Mesenchymal stem cell (in vitro differentiated cells and primary cell): ENCODE results near the gene TRIO.

Experiments
- DNase-seq: peaks from one replicate; pipeline ENCODE4 v3.0.0-alpha.2; 2013
- H2AFZ ChIP-seq: one replicate; pipeline ENCODE4 v1.6.1; 2013; ENCODE audit warnings: low read depth, mild to moderate bottlenecking, control low read depth, inconsistent platforms, low read length, moderate library complexity
- H2AK5ac ChIP-seq: 2 replicates; pipeline ENCODE4 v1.6.1; 2013; ENCODE audit warnings: low read length, moderate library complexity, mild to moderate bottlenecking, inconsistent platforms; ENCODE audit not compliant: severe bottlenecking
- H2BK120ac ChIP-seq: one replicate; pipeline ENCODE4 v1.6.1; 2013; ENCODE audit warnings: low read depth, mild to moderate bottlenecking, inconsistent platforms, low read length, moderate library complexity
- H2BK12ac ChIP-seq, 2 experiments: one replicate each; pipeline ENCODE4 v1.6.1; 2013; ENCODE audit warnings: inconsistent platforms in 2 of 2, low read length in 2 of 2, mild to moderate bottlenecking in 2 of 2, moderate library complexity in 2 of 2, control low read depth in 1 of 2
- H2BK15ac ChIP-seq: one replicate; pipeline ENCODE4 v1.6.1; 2013; ENCODE audit warnings: mild to moderate bottlenecking, low read depth, inconsistent platforms; ENCODE audit not compliant: poor library complexity, severe bottlenecking
- H2BK5ac ChIP-seq: 2 replicates; pipeline ENCODE4 v1.6.1; 2013; ENCODE audit warnings: low read depth, mild to moderate bottlenecking, low read length, control low read depth, inconsistent platforms; ENCODE audit not compliant: poor library complexity, severe bottlenecking
- H3K14ac ChIP-seq, 2 experiments: one replicate each; pipeline ENCODE4 v1.6.1; 2013; ENCODE audit warnings: inconsistent platforms in 2 of 2, low read length in 2 of 2, control low read depth in 1 of 2, mild to moderate bottlenecking in 1 of 2, moderate library complexity in 1 of 2
- H3K18ac ChIP-seq, 2 experiments: one replicate each; pipeline ENCODE4 v1.6.1; 2013; ENCODE audit warnings: inconsistent platforms in 2 of 2, low read length in 2 of 2, control low read depth in 1 of 2, low read depth in 1 of 2, mild to moderate bottlenecking in 1 of 2
- H3K23ac ChIP-seq, 2 experiments: one replicate each; pipeline ENCODE4 v1.6.1; 2013; ENCODE audit warnings: inconsistent platforms in 2 of 2, low read length in 2 of 2, mild to moderate bottlenecking in 2 of 2, moderate library complexity in 2 of 2, control low read depth in 1 of 2
- H3K27ac ChIP-seq: 2 replicates; pipeline ENCODE4 v1.5.1; 2013; ENCODE audit warnings: mild to moderate bottlenecking, moderate library complexity, low read length, control low read depth, inconsistent platforms; ENCODE audit not compliant: poor library complexity, severe bottlenecking
- H3K27me3 ChIP-seq, 2 experiments: 2 replicates each; pipeline versions ENCODE4 v1.6.1 to v1.7.0; 2013; ENCODE audit warnings: low read length in 2 of 2, mild to moderate bottlenecking in 2 of 2, moderate library complexity in 2 of 2, control low read depth in 1 of 2, inconsistent platforms in 1 of 2; ENCODE audit not compliant: control insufficient read depth in 1 of 2, insufficient read depth in 1 of 2
- H3K36me3 ChIP-seq, 2 experiments: 2 replicates each; pipeline versions ENCODE4 v1.6.1 to v1.7.0; 2013; ENCODE audit warnings: low read length in 2 of 2, control low read depth in 1 of 2, inconsistent platforms in 1 of 2, low read depth in 1 of 2, mild to moderate bottlenecking in 1 of 2; ENCODE audit not compliant: insufficient read depth in 2 of 2, control insufficient read depth in 1 of 2
- H3K4ac ChIP-seq, 2 experiments: one replicate each; pipeline ENCODE4 v1.6.1; 2013; ENCODE audit warnings: inconsistent platforms in 2 of 2, low read length in 2 of 2, mild to moderate bottlenecking in 2 of 2, moderate library complexity in 2 of 2, control low read depth in 1 of 2, low read depth in 1 of 2
- H3K4me1 ChIP-seq: 2 replicates; pipeline ENCODE4 v1.6.1; 2013; ENCODE audit warnings: low read depth, low read length, control low read depth; ENCODE audit not compliant: control insufficient read depth, insufficient read depth
- H3K4me2 ChIP-seq: 2 replicates; pipeline ENCODE4 v1.6.1; 2013; ENCODE audit warnings: low read length, mild to moderate bottlenecking, inconsistent platforms; ENCODE audit not compliant: poor library complexity, severe bottlenecking
- H3K4me3 ChIP-seq, 2 experiments: 2 replicates each; pipeline versions ENCODE4 v1.5.1 to v1.7.0; 2013; ENCODE audit warnings: low read length in 2 of 2, mild to moderate bottlenecking in 2 of 2, control low read depth in 1 of 2, low read depth in 1 of 2; ENCODE audit not compliant: insufficient read depth in 1 of 2
- H3K79me1 ChIP-seq: replicated peaks from 2 replicates; pipeline ENCODE4 v1.6.1; 2013; ENCODE audit warnings: mild to moderate bottlenecking, control low read depth, low read length, inconsistent platforms; ENCODE audit not compliant: poor library complexity, severe bottlenecking
- H3K9ac ChIP-seq: 2 replicates; pipeline ENCODE4 v1.7.0; 2013; ENCODE audit warnings: mild to moderate bottlenecking, low read length, moderate library complexity
- H3K9me3 ChIP-seq: 2 replicates; pipeline ENCODE4 v1.7.0; 2013; ENCODE audit warnings: mild to moderate bottlenecking, low read length; ENCODE audit not compliant: control insufficient read depth
- H4K8ac ChIP-seq: one replicate; pipeline ENCODE4 v1.6.1; 2013; ENCODE audit warnings: inconsistent platforms, mild to moderate bottlenecking, low read length, moderate library complexity
- H4K91ac ChIP-seq: one replicate; pipeline ENCODE4 v1.6.1; 2013; ENCODE audit warnings: mild to moderate bottlenecking, low read length, inconsistent platforms
- WGBS: methylation state at CpG from one replicate; pipeline ENCODE4 v1.1.7; 2013; ENCODE audit warnings: mixed read lengths; 5-methylcytosine and 5-hydroxymethylcytosine counted together

Gene TRIO

DNA sequence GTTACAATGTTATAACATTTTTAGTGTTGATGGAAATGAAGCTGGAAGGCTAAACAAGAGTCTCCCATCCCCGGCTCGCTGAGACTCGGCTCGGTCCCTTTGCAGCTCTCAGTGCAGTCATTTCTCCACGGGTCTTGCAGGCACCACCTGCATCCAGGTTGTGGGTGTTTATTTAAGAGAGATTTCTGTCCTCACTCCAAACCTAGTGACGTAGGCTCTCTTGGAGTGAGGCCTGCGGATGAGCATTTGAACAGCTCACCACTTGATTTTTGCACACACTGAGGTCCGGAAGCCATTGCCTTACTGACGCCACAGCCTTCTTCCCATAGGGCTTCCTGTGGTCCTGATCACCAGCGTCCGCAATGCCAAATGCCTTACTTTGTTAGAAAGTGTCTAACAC lies 240.8 kb downstream of the TRIO start:
- Histone ChIP-seq H3K27me3 (no peaks in the 10 kb centered on the region), H4K91ac (no peak overlapping the region), H2BK15ac (no peak overlapping the region), H2BK5ac (no peak overlapping the region), H3K18ac (no peak overlapping the region), H3K4me2 (no peak overlapping the region), H3K23ac (no peak overlapping the region), H3K4ac (no peak overlapping the region), H3K9ac (no peak overlapping the region), H2BK120ac (no peak overlapping the region), H3K4me1 (peaks cover 3% of the 10 kb centered on the region), H3K14ac (no peak overlapping the region), H2BK12ac (no peak overlapping the region), H3K36me3 (peaks cover 54 to 99% of the 10 kb centered on the region in 2 experiments), H3K4me3 (no peak overlapping the region), H2AFZ (no peak overlapping the region), H3K27ac (no peak overlapping the region), H3K79me1 (peaks cover 34% of the 10 kb centered on the region), H4K8ac (no peak overlapping the region), H3K9me3 (no peaks in the 10 kb centered on the region), H2AK5ac (no peak overlapping the region)
- 98% methylated on average over 11 of the region's 11 CpGs for WGBS
- no peak for DNase-seq

DNA sequence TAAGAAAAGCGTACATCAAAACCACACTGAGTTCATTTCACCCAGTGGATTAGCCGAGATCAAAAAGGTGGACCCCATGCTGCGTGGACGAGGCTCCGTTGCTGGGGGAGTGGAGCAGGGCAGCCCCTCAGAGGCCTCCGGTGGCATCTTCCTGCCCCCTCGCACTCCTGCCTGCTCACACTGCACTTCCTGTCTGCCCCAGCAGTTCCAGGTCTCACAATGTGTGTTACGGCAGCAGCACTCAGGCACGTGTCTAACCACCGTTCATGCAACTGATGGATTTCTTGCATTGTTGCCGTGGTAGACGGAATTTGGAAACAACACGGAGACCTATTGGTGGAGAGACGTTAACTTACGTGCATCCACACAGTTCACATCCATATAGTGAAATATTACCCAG lies 241.9 kb downstream of the TRIO start:
- H3K9me3 ChIP-seq = no peaks in the 10 kb centered on the region
- no peak overlapping the region for H4K91ac ChIP-seq
- no peak overlapping the region for H2AK5ac ChIP-seq
- no peak overlapping the region for H3K27ac ChIP-seq
- H2BK120ac ChIP-seq = no peak overlapping the region
- no peak overlapping the region for H3K4me2 ChIP-seq
- H3K4me1 ChIP-seq = peaks cover 3% of the 10 kb centered on the region
- H3K79me1 ChIP-seq = peaks cover 32% of the 10 kb centered on the region
- DNase-seq = no peak
- H2BK12ac ChIP-seq = no peak overlapping the region
- no peak overlapping the region for H3K4me3 ChIP-seq
- H4K8ac ChIP-seq = no peak overlapping the region
- H3K18ac ChIP-seq = no peak overlapping the region
- H3K27me3 ChIP-seq = no peaks in the 10 kb centered on the region
- no peak overlapping the region for H3K23ac ChIP-seq
- H2BK5ac ChIP-seq = no peak overlapping the region
- H3K9ac ChIP-seq = no peak overlapping the region
- no peak overlapping the region for H2AFZ ChIP-seq
- no peak overlapping the region for H3K14ac ChIP-seq
- H2BK15ac ChIP-seq = no peak overlapping the region
- H3K36me3 ChIP-seq = peaks cover 48 to 99% of the 10 kb centered on the region in 2 experiments
- WGBS = 93% methylated on average over 15 of the region's 15 CpGs
- H3K4ac ChIP-seq = no peak overlapping the region

DNA sequence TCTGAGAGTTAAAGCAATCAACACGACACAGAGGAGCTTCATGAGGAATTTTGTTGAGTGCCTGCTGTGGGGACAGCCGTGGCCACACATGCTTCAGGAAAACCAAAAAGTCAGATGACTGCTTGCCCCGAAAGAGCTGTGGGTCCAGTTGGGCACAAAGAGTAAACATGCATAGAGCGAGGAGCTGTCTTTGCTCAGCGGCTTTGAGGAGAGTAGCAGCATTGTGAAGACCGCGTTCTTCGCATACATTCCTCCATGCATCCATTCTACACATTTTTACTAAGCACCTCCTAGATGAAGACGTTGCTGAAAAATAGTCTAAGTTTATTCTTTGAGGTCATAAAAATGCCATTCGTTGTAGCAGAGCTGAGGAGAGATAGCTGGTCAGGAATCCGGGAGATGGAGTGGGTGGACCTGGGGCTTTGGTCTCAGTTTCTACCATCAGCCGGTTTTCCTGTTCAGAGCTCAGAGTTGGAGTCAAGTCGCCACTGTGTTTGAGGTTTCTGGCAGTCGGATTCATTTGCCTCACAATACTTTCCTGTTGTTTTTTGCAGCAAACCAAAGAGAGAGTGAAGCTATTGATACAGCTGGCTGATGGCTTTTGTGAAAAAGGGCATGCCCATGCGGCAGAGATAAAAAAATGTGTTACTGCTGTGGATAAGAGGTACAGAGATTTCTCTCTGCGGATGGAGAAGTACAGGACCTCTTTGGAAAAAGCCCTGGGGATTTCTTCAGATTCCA lies 243.9 kb downstream of the TRIO start:
- H2BK15ac ChIP-seq = no peak overlapping the region
- H3K18ac ChIP-seq = no peak overlapping the region
- H4K91ac ChIP-seq = no peak overlapping the region
- peaks cover 43 to 100% of the 10 kb centered on the region in 2 experiments for H3K36me3 ChIP-seq
- no peak overlapping the region for H3K23ac ChIP-seq
- H4K8ac ChIP-seq = no peak overlapping the region
- H2AFZ ChIP-seq = no peak overlapping the region
- H2BK120ac ChIP-seq = no peak overlapping the region
- H3K9me3 ChIP-seq = no peaks in the 10 kb centered on the region
- no peaks in the 10 kb centered on the region for H3K27me3 ChIP-seq
- peaks cover 3% of the 10 kb centered on the region for H3K4me1 ChIP-seq
- H3K9ac ChIP-seq = no peak overlapping the region
- H3K27ac ChIP-seq = no peak overlapping the region
- H2BK12ac ChIP-seq = no peak overlapping the region
- H3K79me1 ChIP-seq = peaks cover 33% of the 10 kb centered on the region
- 77% methylated on average over 13 of the region's 16 CpGs for WGBS
- no peak overlapping the region for H3K4me2 ChIP-seq
- no peak overlapping the region for H2AK5ac ChIP-seq
- no peak overlapping the region for H3K14ac ChIP-seq
- no peak overlapping the region for H2BK5ac ChIP-seq
- DNase-seq = no peak
- H3K4me3 ChIP-seq = no peak overlapping the region
- no peak overlapping the region for H3K4ac ChIP-seq

DNA sequence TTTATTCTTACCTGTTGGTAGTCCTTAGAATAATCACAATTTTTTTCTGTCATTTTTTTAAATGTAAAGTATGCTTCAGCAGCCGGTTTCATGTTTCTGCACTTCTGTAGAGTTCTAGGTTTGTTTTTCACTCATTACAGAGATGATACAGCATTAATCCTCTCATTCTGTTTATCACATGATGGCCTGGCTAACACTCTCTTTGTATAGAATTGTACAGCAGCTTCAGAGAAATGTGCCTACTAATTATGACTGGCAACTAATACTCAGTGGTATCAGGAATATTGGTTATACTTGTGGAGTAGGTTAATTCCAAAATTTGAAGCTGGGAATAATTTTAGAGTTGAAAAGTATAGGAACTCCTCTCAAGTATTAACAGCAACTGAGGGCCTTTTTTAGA lies 245.6 kb downstream of the TRIO start:
- no peak overlapping the region for H2BK5ac ChIP-seq
- no peak overlapping the region for H3K18ac ChIP-seq
- peaks cover 2% of the 10 kb centered on the region for H3K4me1 ChIP-seq
- H3K36me3 ChIP-seq = peaks cover 32 to 96% of the 10 kb centered on the region in 2 experiments
- H4K91ac ChIP-seq = no peak overlapping the region
- no peaks in the 10 kb centered on the region for H3K9me3 ChIP-seq
- no peak overlapping the region for H2BK15ac ChIP-seq
- peaks cover 32% of the 10 kb centered on the region for H3K79me1 ChIP-seq
- no peak for DNase-seq
- H3K27ac ChIP-seq = no peak overlapping the region
- H3K14ac ChIP-seq = no peak overlapping the region
- H3K4ac ChIP-seq = no peak overlapping the region
- H3K4me2 ChIP-seq = no peak overlapping the region
- no peak overlapping the region for H2BK120ac ChIP-seq
- no peaks in the 10 kb centered on the region for H3K27me3 ChIP-seq
- no peak overlapping the region for H2BK12ac ChIP-seq
- H2AFZ ChIP-seq = no peak overlapping the region
- no peak overlapping the region for H3K4me3 ChIP-seq
- WGBS = no CpG with 5 or more reads among the region's 1 CpG
- no peak overlapping the region for H2AK5ac ChIP-seq
- H3K23ac ChIP-seq = no peak overlapping the region
- peak overlapping the region; percentile 33 for H3K9ac ChIP-seq
- H4K8ac ChIP-seq = no peak overlapping the region
